ENCODE results near the gene METTL15. TPM values are rescaled to one million over a fixed set of nuclear protein-coding genes. Genes with fewer than 3 reads are reported as not detected.

Gene METTL15
- total and polyA plus RNA-seq, 2 of the 8 experiments (the other 6 are each of a cell fraction or from before 2014, with no cell fraction given), result 5.4 to 10.5 TPM

- DNase-seq (ENCODE audit: low read depth in 1 of 2, low spot score in 2 of 2) (no peak), FAIRE-seq (no peak)
- POLR2A ChIA-PET (ENCODE audit: partially characterized antibody), result interaction anchor here (1.2 kb wide), 1 partner anchor 13 kb away, joined by 4 read pairs; no protein-coding TSS in a partner anchor
- Histone ChIP-seq H3K9ac (replicated peaks in 1 of 4; ENCODE audit: extremely low read depth in 1 of 4, low read depth in 3 of 4, low read length in 3 of 4) (no peak overlapping the region), H3K27me3 (replicated peaks in 1 of 4; ENCODE audit: control insufficient read depth in 3 of 4, extremely low read depth in 1 of 4, insufficient read depth in 3 of 4, low read length in 3 of 4) (no peaks in the 10 kb centered on the region), H4K91ac (replicated peaks; ENCODE audit: insufficient read length, low read length) (no peak overlapping the region), H2BK120ac (replicated peaks; ENCODE audit: low read depth, low read length) (no peak overlapping the region), H2BK15ac (ENCODE audit: low read length) (no peak overlapping the region), H3K79me1 (ENCODE audit: low read depth, low read length) (no peaks in the 10 kb centered on the region), H2AK5ac (ENCODE audit: low read depth, low read length) (no peak overlapping the region), H4K5ac (ENCODE audit: insufficient read length, low read depth, low read length) (no peak overlapping the region), H3K56ac (replicated peaks; ENCODE audit: insufficient read length, low read depth, low read length) (no peak overlapping the region), H3K27ac (ENCODE audit: low read depth, low read length) (no peak overlapping the region), H3K4me2 (ENCODE audit: insufficient read depth in 1 of 2, low read depth in 2 of 2, low read length in 2 of 2) (no peak overlapping the region), H3K4me1 (replicated peaks in 1 of 4; ENCODE audit: control insufficient read depth in 3 of 4, insufficient read depth in 4 of 4, low read length in 3 of 4) (peaks cover 0 to 2% (median 0%) of the 10 kb centered on the region in 4 experiments; a peak in 2 of 7 replicates), H4K20me1 (replicated peaks in 1 of 2; ENCODE audit: control insufficient read depth in 1 of 2, insufficient read depth in 2 of 2, low read length in 2 of 2) (no peaks in the 10 kb centered on the region), H3K14ac (ENCODE audit: insufficient read length) (no peak overlapping the region), H3K36me3 (ENCODE audit: control insufficient read depth in 2 of 4, insufficient read depth in 4 of 4, low read length in 3 of 4) (peaks cover 0 to 26% (median 11%) of the 10 kb centered on the region in 4 experiments; a peak in 3 of 8 replicates), H3K23ac (ENCODE audit: insufficient read length) (no peak overlapping the region), H4K8ac (ENCODE audit: extremely low read depth, insufficient read depth, low read length) (no peak overlapping the region), H2BK12ac (ENCODE audit: low read depth, low read length) (no peak overlapping the region), H3K4ac (replicated peaks; ENCODE audit: insufficient read length, low read depth, low read length) (no peak overlapping the region), H3K79me2 (ENCODE audit: control insufficient read depth in 1 of 2, insufficient read depth in 2 of 2, low read length in 2 of 2) (no peaks in the 10 kb centered on the region), H2AFZ (ENCODE audit: low read length) (no peak overlapping the region), H2BK20ac (ENCODE audit: low read length) (no peak overlapping the region), H3K9me3 (ENCODE audit: insufficient read depth in 2 of 2, low read depth in 1 of 2, low read length in 1 of 2) (peaks cover 31 to 34% of the 10 kb centered on the region in 2 experiments; a peak in 3 of 4 replicates), H3K18ac (ENCODE audit: extremely low read depth, low read length) (no peak overlapping the region), H3K4me3 (ENCODE audit: extremely low read depth in 1 of 4, insufficient read depth in 2 of 4, low read depth in 3 of 4, low read length in 4 of 4) (no peak overlapping the region), H3K23me2 (ENCODE audit: low read depth, low read length) (no peaks in the 10 kb centered on the region), H2BK5ac (ENCODE audit: low read depth, low read length) (no peak overlapping the region)
- WGBS, 2 experiments (ENCODE audit: extremely low coverage in 1 of 2, insufficient coverage in 1 of 2, insufficient read length in 1 of 2, insufficient replicate concordance in 2 of 2, low coverage in 1 of 2, low lambda C conversion rate in 2 of 2, missing lambda C conversion rate in 1 of 2), result 98 to 100% methylated on average over 1 to 3 of the region's 3 CpGs
- CTCF ChIA-PET (ENCODE audit: partially characterized antibody), result interaction anchor here (0.6 kb wide), 1 partner anchor 144 kb away, joined by 3 read pairs; no protein-coding TSS in a partner anchor
- TF ChIP-seq SAP30 (IDR thresholded peaks at IDR 0.05; ENCODE audit: insufficient read depth, insufficient replicate concordance, low read length), result no peak
- TF ChIP-seq EZH2 (IDR thresholded peaks at IDR 0.05; ENCODE audit: low read depth, low read length, severe bottlenecking), result no peak
- TF ChIP-seq SP2 (IDR thresholded peaks at IDR 0.05; ENCODE audit: low read length), result no peak
- no peak for TF ChIP-seq POLR2AphosphoS5 (IDR thresholded peaks at IDR 0.05; ENCODE audit: low read depth, low read length)
- TF ChIP-seq RNF2 (IDR thresholded peaks at IDR 0.05; ENCODE audit: borderline replicate concordance, low read depth, low read length, missing control alignments, poor library complexity, severe bottlenecking), result no peak
- TF ChIP-seq TCF12 (IDR thresholded peaks at IDR 0.05; ENCODE audit: low read depth, low read length), result no peak
- no peak for TF ChIP-seq BCL11A (IDR thresholded peaks at IDR 0.05; ENCODE audit: low read depth in 2 of 2, low read length in 2 of 2)
- TF ChIP-seq KDM1A (IDR thresholded peaks at IDR 0.05; ENCODE audit: borderline replicate concordance, low read length), result no peak
- no peak for TF ChIP-seq PHF8 (conservative IDR thresholded peaks at IDR 0.05; ENCODE audit: low read depth, low read length)
- TF ChIP-seq RFX5 (IDR thresholded peaks at IDR 0.05; ENCODE audit: borderline replicate concordance, low read depth, low read length), result no peak
- TF ChIP-seq BACH1 (IDR thresholded peaks at IDR 0.05; ENCODE audit: low read length), result no peak
- no peak for TF ChIP-seq BRCA1 (IDR thresholded peaks at IDR 0.05; ENCODE audit: low read depth, low read length)
- TF ChIP-seq YY1 (IDR thresholded peaks at IDR 0.05; ENCODE audit: low read depth, low read length), result no peak
- TF ChIP-seq TAF7 (optimal IDR thresholded peaks at IDR 0.05; ENCODE audit: borderline replicate concordance, low read depth, low read length), result no peak
Measured at GRCh38 chr11:28133146-28133545, 25.0 kb downstream of the METTL15 start.
